ENCODE results near the gene PTGS2.

Gene PTGS2

GRCh38 chr1:186682736-186683135 lies 2.5 kb upstream of the PTGS2 start:
- peak overlapping the region in 1 of 2 donors; percentile 79 for H3K4me3 ChIP-seq (replicated peaks in 1 of 2; ENCODE audit: low read depth in 2 of 2, low read length in 2 of 2)
- TF ChIP-seq CTCF (IDR thresholded peaks at IDR 0.05; ENCODE audit: low read depth, low read length): peak; percentile 41
- DNase-seq (ENCODE audit: low read depth in 2 of 2): peak; percentile 71 to 76

- no peak for TF ChIP-seq CTCF (IDR thresholded peaks at IDR 0.05; ENCODE audit: low read depth, low read length)
- H3K4me3 ChIP-seq (replicated peaks in 1 of 2; ENCODE audit: low read depth in 2 of 2, low read length in 2 of 2): peak overlapping the region in 1 of 2 donors; percentile 79
Observed at GRCh38 chr1:186681801-186682200, 1.6 kb upstream of the PTGS2 start.

GRCh38 chr1:186681121-186681520 lies 898 bp upstream of the PTGS2 start:
- no peak for TF ChIP-seq CTCF (IDR thresholded peaks at IDR 0.05; ENCODE audit: low read depth, low read length)
- DNase-seq (ENCODE audit: low read depth in 2 of 2): peak; percentile 31 to 46
- peak overlapping the region; percentile 79 to 81 for H3K4me3 ChIP-seq (replicated peaks in 1 of 2; ENCODE audit: low read depth in 2 of 2, low read length in 2 of 2)

More at GRCh38 chr1:186681801-186682200, 1.6 kb upstream of the PTGS2 start:
- DNase-seq (ENCODE audit: low read depth in 2 of 2): peak; percentile 47 to 81

- peak overlapping the region; percentile 79 to 81 for H3K4me3 ChIP-seq (replicated peaks in 1 of 2; ENCODE audit: low read depth in 2 of 2, low read length in 2 of 2)
- DNase-seq (ENCODE audit: low read depth in 2 of 2): no peak
- TF ChIP-seq CTCF (IDR thresholded peaks at IDR 0.05; ENCODE audit: low read depth, low read length): no peak
Observed at GRCh38 chr1:186679924-186680244, 339 bp downstream of the PTGS2 start.

- DNase-seq (ENCODE audit: low read depth in 2 of 2): no peak
- H3K4me3 ChIP-seq (replicated peaks in 1 of 2; ENCODE audit: low read depth in 2 of 2, low read length in 2 of 2): no peak overlapping the region
Observed at GRCh38 chr1:186678155-186678554, 2.1 kb downstream of the PTGS2 start.

GRCh38 chr1:186672596-186672995 lies 7.6 kb downstream of the PTGS2 start:
- no peak for TF ChIP-seq CTCF (IDR thresholded peaks at IDR 0.05; ENCODE audit: low read depth, low read length)

More at GRCh38 chr1:186678155-186678554, 2.1 kb downstream of the PTGS2 start:
- TF ChIP-seq CTCF (IDR thresholded peaks at IDR 0.05; ENCODE audit: low read depth, low read length): no peak

GRCh38 chr1:186672131-186672530 lies 8.1 kb downstream of the PTGS2 start:
- H3K4me3 ChIP-seq (replicated peaks in 1 of 2; ENCODE audit: low read depth in 2 of 2, low read length in 2 of 2): no peak overlapping the region
- no peak for DNase-seq (ENCODE audit: low read depth in 2 of 2)
- no peak for TF ChIP-seq CTCF (IDR thresholded peaks at IDR 0.05; ENCODE audit: low read depth, low read length)

More at GRCh38 chr1:186672596-186672995, 7.6 kb downstream of the PTGS2 start:
- H3K4me3 ChIP-seq (replicated peaks in 1 of 2; ENCODE audit: low read depth in 2 of 2, low read length in 2 of 2): no peak overlapping the region
- DNase-seq (ENCODE audit: low read depth in 2 of 2): no peak

Data from cardiac fibroblast (primary cell).